CD4-positive, alpha-beta T cell (primary cell): ENCODE results near the gene SULT1B1. TPM values are rescaled to one million over a fixed set of nuclear protein-coding genes. Genes with fewer than 3 reads are reported as not detected.

Experiments used
- ATAC-seq: fragments of 200-7000 bp; cut with Tn5 transposase; one replicate; pipeline ENCODE4 v1.10.0; 2022; ENCODE audit warnings: mild to moderate bottlenecking; ENCODE audit not compliant: poor library complexity
- CTCF ChIA-PET: fragments of 350-600 bp; sonication (Branson Sonifier 250); formaldehyde crosslinking; loops from one replicate; lab custom pipeline; 2021; ENCODE audit warnings: antibody characterized with exemption, inconsistent platforms; lab: Charles Lee
- POLR2A ChIA-PET: fragments of 350-600 bp; sonication (Branson Sonifier 250); formaldehyde crosslinking; loops from one replicate; lab custom pipeline; 2021; ENCODE audit warnings: antibody characterized with exemption, inconsistent platforms; lab: Charles Lee
- DNase-seq, 14 experiments: peaks; one replicate each; pipeline ENCODE4 v3.0.0-alpha.2; 2013 to 2020; ENCODE audit warnings: mixed read lengths in 2 of 14
- H3K27ac ChIP-seq, 2 donors: one replicate each; pipeline versions ENCODE4 v1.5.1 to v1.7.0; 2013; ENCODE audit warnings: low read length in 2 of 2, low read depth in 1 of 2, mild to moderate bottlenecking in 1 of 2
- H3K27me3 ChIP-seq, 2 experiments: 1 replicate in 1 of 2; 2 replicates in 1 of 2; pipeline versions ENCODE4 v1.6.1 to v1.7.0; 2013; ENCODE audit warnings: low read length in 2 of 2, control low read depth in 1 of 2, mild to moderate bottlenecking in 1 of 2, moderate library complexity in 1 of 2; ENCODE audit not compliant: insufficient read depth in 2 of 2, control insufficient read depth in 1 of 2
- H3K36me3 ChIP-seq: one replicate; pipeline ENCODE4 v1.6.1; 2013; ENCODE audit warnings: low read length, control low read depth; ENCODE audit not compliant: insufficient read depth
- H3K4me1 ChIP-seq: one replicate; pipeline ENCODE4 v1.6.1; 2013; ENCODE audit warnings: low read length, control low read depth; ENCODE audit not compliant: insufficient read depth
- H3K4me3 ChIP-seq: one replicate; pipeline ENCODE4 v1.5.1; 2013; ENCODE audit warnings: mild to moderate bottlenecking, low read length, moderate library complexity
- H3K9me3 ChIP-seq, 2 experiments: 1 replicate in 1 of 2; 2 replicates in 1 of 2; pipeline versions ENCODE4 v1.6.1 to v1.7.0; 2013; ENCODE audit warnings: low read length in 2 of 2, mild to moderate bottlenecking in 2 of 2, control low read depth in 1 of 2, moderate library complexity in 1 of 2; ENCODE audit not compliant: control insufficient read depth in 1 of 2, insufficient read depth in 1 of 2
- H3K27ac Mint-ChIP-seq: one replicate; pipeline ENCODE4 v1.8.0; 2020; ENCODE audit warnings: mixed read lengths
- H3K27me3 Mint-ChIP-seq: one replicate; pipeline ENCODE4 v1.8.0; 2021; ENCODE audit warnings: mixed read lengths
- H3K36me3 Mint-ChIP-seq: one replicate; pipeline ENCODE4 v1.8.0; 2021; ENCODE audit warnings: low read depth, mixed read lengths
- H3K4me1 Mint-ChIP-seq: one replicate; pipeline ENCODE4 v1.8.0; 2021; ENCODE audit warnings: low read depth, mixed read lengths
- H3K4me3 Mint-ChIP-seq: one replicate; pipeline ENCODE4 v1.8.0; 2020; ENCODE audit warnings: mild to moderate bottlenecking, mixed read lengths
- H3K9me3 Mint-ChIP-seq: one replicate; pipeline ENCODE4 v1.8.0; 2020; ENCODE audit warnings: mixed read lengths
- CTCF ChIP-seq: fragments of 200-600 bp; IDR thresholded peaks from one replicate; pipeline ENCODE4 v1.8.0; 2022; ENCODE audit warnings: antibody characterized with exemption, mild to moderate bottlenecking
- intact Hi-C, 2 experiments: fragments of 100-400 bp; cut with DNase I in 1 of 2; cut with micrococcal nuclease in 1 of 2; formaldehyde crosslinking; loops; one replicate each; pipeline versions ENCODE4 v1.15.1 to v1.9.0; 2023 to 2025; cut with DNase I, micrococcal nuclease
- total RNA-seq, 174 experiments: library from RNA in 2 of 174; stranded (reverse) in 2 of 174; gene quantifications; one replicate each; pipeline ENCODE4 v1.2.3 and lab custom pipeline; 2021 to 2026

The SULT1B1 gene
- total RNA-seq, 2 experiments from 2014 or later, result 9.4 to 10.2 TPM

GRCh38 chr4:69716654-69717053 is 43.8 kb downstream of the SULT1B1 start:
- H3K4me1 Mint-ChIP-seq, result peaks cover 8% of the 10 kb centered on the region
- POLR2A ChIA-PET, result no interaction called here
- Histone ChIP-seq H3K4me3 (no peak overlapping the region), H3K27ac (no peak overlapping the region), H3K9me3 (peaks cover 0 to 2% of the 10 kb centered on the region in 2 experiments), H3K36me3 (no peaks in the 10 kb centered on the region), H3K27me3 (no peaks in the 10 kb centered on the region), H3K4me1 (no peaks in the 10 kb centered on the region)
- ATAC-seq, result no peak
- H3K36me3 Mint-ChIP-seq, result no peaks in the 10 kb centered on the region
- intact Hi-C loops, result no loop called here
- CTCF ChIA-PET, result no interaction called here
- no peak for DNase-seq
- no peak overlapping the region for H3K4me3 Mint-ChIP-seq
- no peaks in the 10 kb centered on the region for H3K27me3 Mint-ChIP-seq
- TF ChIP-seq CTCF, result no peak
- no peaks in the 10 kb centered on the region for H3K9me3 Mint-ChIP-seq
- H3K27ac Mint-ChIP-seq, result no peak overlapping the region

GRCh38 chr4:69714086-69714485 is 46.3 kb downstream of the SULT1B1 start:
- Mint-ChIP-seq H3K4me1 (peaks cover 8% of the 10 kb centered on the region), H3K9me3 (peaks cover 7% of the 10 kb centered on the region), H3K4me3 (no peak overlapping the region), H3K36me3 (peaks cover 5% of the 10 kb centered on the region), H3K27ac (no peak overlapping the region), H3K27me3 (no peaks in the 10 kb centered on the region)
- intact Hi-C loops, result no loop called here
- peaks cover 0 to 6% of the 10 kb centered on the region in 2 experiments for H3K9me3 ChIP-seq
- ChIA-PET CTCF (no interaction called here), POLR2A (interaction anchor here (0.7 kb wide), 1 partner anchor 69 kb away, joined by 3 read pairs; no protein-coding TSS in a partner anchor)
- no peaks in the 10 kb centered on the region for H3K27me3 ChIP-seq
- H3K27ac ChIP-seq, result no peak overlapping the region
- no peaks in the 10 kb centered on the region for H3K36me3 ChIP-seq
- H3K4me3 ChIP-seq, result no peak overlapping the region
- ATAC-seq (no peak), DNase-seq (no peak)
- H3K4me1 ChIP-seq, result no peaks in the 10 kb centered on the region
- no peak for TF ChIP-seq CTCF

DNA sequence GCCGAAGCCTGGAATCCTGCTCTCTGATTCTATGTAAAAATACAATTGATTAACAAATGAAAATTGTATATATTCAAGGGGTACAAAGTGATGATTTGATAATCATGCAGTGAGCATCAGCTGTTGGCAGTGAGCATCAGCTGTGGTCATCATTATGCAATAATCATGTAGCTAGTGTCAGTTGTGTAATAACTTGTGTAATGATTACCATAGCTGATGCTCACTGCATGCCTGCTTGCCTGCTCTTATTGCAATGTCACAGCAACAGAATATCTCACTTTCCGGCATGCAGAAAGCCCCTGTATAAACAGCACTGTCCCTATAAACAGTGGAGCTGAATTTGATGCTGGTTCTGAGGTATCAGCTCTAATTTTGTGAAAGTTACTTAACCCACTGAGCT is 46.8 kb downstream of the SULT1B1 start:
- Histone ChIP-seq H3K27ac (no peak overlapping the region), H3K36me3 (no peaks in the 10 kb centered on the region), H3K27me3 (no peaks in the 10 kb centered on the region), H3K4me3 (no peak overlapping the region), H3K4me1 (no peaks in the 10 kb centered on the region), H3K9me3 (peaks cover 0 to 6% of the 10 kb centered on the region in 2 experiments)
- peak in 2 of 14 experiments; percentile 12 to 42 for DNase-seq
- Mint-ChIP-seq H3K27me3 (no peaks in the 10 kb centered on the region), H3K27ac (no peak overlapping the region), H3K36me3 (peaks cover 5% of the 10 kb centered on the region), H3K9me3 (peaks cover 7% of the 10 kb centered on the region), H3K4me1 (peaks cover 5% of the 10 kb centered on the region), H3K4me3 (no peak overlapping the region)
- intact Hi-C loops, result no loop called here
- ChIA-PET CTCF (no interaction called here), POLR2A (interaction anchor here (0.7 kb wide), 1 partner anchor 69 kb away, joined by 3 read pairs; no protein-coding TSS in a partner anchor)
- TF ChIP-seq CTCF, result no peak
- ATAC-seq, result no peak
